Smooth muscle cell (in vitro differentiated cells): ENCODE measurements around the gene OR2T29. TPM values are rescaled to one million over a fixed set of nuclear protein-coding genes. Genes with fewer than 3 reads are reported as not detected.
"Not testable (repeated sequence)": the region's sequence is repeated elsewhere in the genome, so short reads cannot be mapped to it uniquely, and the experiment has no call there.

Experiments used
- DNase-seq: peaks from one replicate; lab custom pipeline; 2025; ENCODE audit not compliant: unreplicated experiment; lab: John Stamatoyannopoulos, UW
- H2AFZ ChIP-seq: fragments of 200-600 bp; sonication (generic); 2 replicates; pipeline ENCODE4 v1.6.0; 2016; ENCODE audit warnings: antibody characterized with exemption, low read depth, mild to moderate bottlenecking
- H3F3A ChIP-seq: fragments of 200-600 bp; sonication (generic); 2 replicates; pipeline ENCODE4 v1.6.0; 2017; ENCODE audit warnings: antibody characterized with exemption, low read depth
- H3K27ac ChIP-seq: fragments of 200-600 bp; sonication (generic); 2 replicates; pipeline ENCODE4 v1.5.1; 2016; ENCODE audit warnings: low read depth, mild to moderate bottlenecking
- H3K27me3 ChIP-seq: fragments of 200-600 bp; sonication (generic); 2 replicates; pipeline ENCODE4 v1.6.1; 2016; ENCODE audit warnings: low read depth, mild to moderate bottlenecking
- H3K36me3 ChIP-seq: fragments of 200-600 bp; sonication (generic); 2 replicates; pipeline ENCODE4 v1.5.1; 2016; ENCODE audit warnings: low read depth
- H3K4me1 ChIP-seq: fragments of 200-600 bp; sonication (generic); 2 replicates; pipeline ENCODE4 v1.5.1; 2016; ENCODE audit warnings: low read depth
- H3K4me2 ChIP-seq: fragments of 200-600 bp; sonication (generic); 2 replicates; pipeline ENCODE4 v1.6.0; 2016; ENCODE audit warnings: mild to moderate bottlenecking
- H3K4me3 ChIP-seq: fragments of 200-600 bp; sonication (generic); 2 replicates; pipeline ENCODE4 v1.5.1; 2016; ENCODE audit warnings: mild to moderate bottlenecking
- H3K79me2 ChIP-seq: fragments of 200-600 bp; sonication (generic); 2 replicates; pipeline ENCODE4 v1.6.0; 2016; ENCODE audit warnings: low read depth, mild to moderate bottlenecking
- H3K9ac ChIP-seq: fragments of 200-600 bp; sonication (generic); 2 replicates; pipeline ENCODE4 v1.6.0; 2016; ENCODE audit warnings: low read depth
- H3K9me3 ChIP-seq: fragments of 200-600 bp; sonication (generic); replicated peaks from 2 replicates; pipeline ENCODE4 v1.5.1; 2016; ENCODE audit warnings: low read depth
- H4K20me1 ChIP-seq: fragments of 200-600 bp; sonication (generic); 2 replicates; pipeline ENCODE4 v1.6.0; 2016; ENCODE audit warnings: low read depth
- WGBS: methylation state at CpG from one replicate; pipeline ENCODE4 v1.1.7; 2016; ENCODE audit warnings: low lambda C conversion rate; 5-methylcytosine and 5-hydroxymethylcytosine counted together
- polyA plus RNA-seq: library from polyadenylated mRNA; unstranded; fragments of >200 nt; fragmentation: Nextera tagmentation; extraction: Ambion mirVana; gene quantifications from 2 replicates; pipeline ENCODE4 v1.2.1, GENCODE V29; 2016
- total RNA-seq: library from RNA; depleted of rRNA; stranded (reverse); fragments of >200 nt; gene quantifications from 2 replicates; pipeline ENCODE4 v1.2.3, GENCODE V29; 2014
- TF ChIP-seq, protein P1 (sequence below): fragments of 200-600 bp; sonication (generic); IDR thresholded peaks from 2 replicates; pipeline ENCODE4 v1.5.1; 2017; ENCODE audit warnings: borderline replicate concordance, mild to moderate bottlenecking, antibody characterized with exemption; ENCODE audit not compliant: insufficient read depth, poor library complexity, severe bottlenecking

Gene OR2T29, protein sequence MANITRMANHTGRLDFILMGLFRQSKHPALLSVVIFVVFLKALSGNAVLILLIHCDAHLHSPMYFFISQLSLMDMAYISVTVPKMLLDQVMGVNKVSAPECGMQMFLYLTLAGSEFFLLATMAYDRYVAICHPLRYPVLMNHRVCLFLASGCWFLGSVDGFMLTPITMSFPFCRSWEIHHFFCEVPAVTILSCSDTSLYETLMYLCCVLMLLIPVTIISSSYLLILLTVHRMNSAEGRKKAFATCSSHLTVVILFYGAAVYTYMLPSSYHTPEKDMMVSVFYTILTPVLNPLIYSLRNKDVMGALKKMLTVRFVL
- total RNA-seq: not detected in 2 replicates
- not detected in 2 replicates for polyA plus RNA-seq

DNA sequence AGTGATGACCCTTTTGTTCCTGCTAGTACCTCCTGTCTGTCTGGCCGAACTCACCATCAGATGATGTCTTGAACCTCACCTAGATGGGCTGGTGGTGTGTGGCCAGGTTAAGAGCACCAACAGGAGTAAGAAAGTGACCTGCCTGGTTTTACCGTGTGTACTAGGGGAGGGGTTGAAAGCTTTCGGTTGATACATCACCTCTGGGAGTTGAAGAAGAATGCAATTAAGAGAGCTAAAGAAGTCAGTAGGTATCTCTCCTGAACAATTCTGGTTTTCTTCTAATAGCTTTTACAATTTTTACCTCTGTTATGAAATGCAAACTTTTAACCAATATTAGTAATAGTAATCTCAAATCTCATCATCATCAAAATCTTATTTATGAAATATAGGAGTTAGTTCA is at the start of gene OR2T29:
Gene OR2T29, minus strand, starts transcription at position 101 of the 400 bp plus-strand sequence. CDS start 3,281 bp downstream, outside the sequence.
- not testable (repeated sequence) for H3K4me3 ChIP-seq, H3F3A ChIP-seq
- WGBS: 87% methylated on average over 3 of the region's 3 CpGs

DNA sequence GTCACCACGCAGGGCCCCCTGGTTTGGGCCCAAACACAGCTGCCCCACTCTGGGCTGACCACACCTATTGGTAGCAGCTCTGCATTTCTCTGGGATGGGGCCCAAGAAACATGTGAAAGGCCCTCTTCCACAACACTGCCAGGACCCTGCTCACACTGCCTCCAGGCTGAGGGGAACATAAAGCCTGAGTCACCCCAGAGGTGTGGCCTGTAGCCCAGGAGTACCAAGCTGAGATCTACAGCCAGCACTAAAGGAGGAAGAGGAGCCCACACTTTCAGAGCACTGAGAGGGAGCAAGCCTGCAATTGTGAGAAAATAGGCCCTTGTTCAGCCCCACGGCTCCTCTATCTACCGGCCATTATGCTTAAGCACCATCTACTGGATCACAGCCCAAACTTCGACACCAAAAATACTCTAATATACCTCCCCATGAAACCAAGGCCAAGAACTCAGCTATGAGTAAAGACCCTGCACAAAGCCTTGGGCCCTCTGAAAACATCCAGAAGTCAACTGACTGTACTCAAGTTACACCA is 49.4 kb upstream of the OR2T29 start:
- Histone ChIP-seq H4K20me1 (no peaks in the 10 kb centered on the region), H3F3A (no peaks in the 10 kb centered on the region), H3K27me3 (no peaks in the 10 kb centered on the region), H3K79me2 (no peaks in the 10 kb centered on the region), H3K4me3 (no peak overlapping the region), H3K4me1 (no peaks in the 10 kb centered on the region), H2AFZ (no peak overlapping the region), H3K4me2 (no peak overlapping the region), H3K9ac (no peak overlapping the region), H3K36me3 (no peaks in the 10 kb centered on the region), H3K9me3 (peaks cover 19% of the 10 kb centered on the region), H3K27ac (no peak overlapping the region)
- 76% methylated on average over 4 of the region's 4 CpGs for WGBS
- TF ChIP-seq, protein P1, sequence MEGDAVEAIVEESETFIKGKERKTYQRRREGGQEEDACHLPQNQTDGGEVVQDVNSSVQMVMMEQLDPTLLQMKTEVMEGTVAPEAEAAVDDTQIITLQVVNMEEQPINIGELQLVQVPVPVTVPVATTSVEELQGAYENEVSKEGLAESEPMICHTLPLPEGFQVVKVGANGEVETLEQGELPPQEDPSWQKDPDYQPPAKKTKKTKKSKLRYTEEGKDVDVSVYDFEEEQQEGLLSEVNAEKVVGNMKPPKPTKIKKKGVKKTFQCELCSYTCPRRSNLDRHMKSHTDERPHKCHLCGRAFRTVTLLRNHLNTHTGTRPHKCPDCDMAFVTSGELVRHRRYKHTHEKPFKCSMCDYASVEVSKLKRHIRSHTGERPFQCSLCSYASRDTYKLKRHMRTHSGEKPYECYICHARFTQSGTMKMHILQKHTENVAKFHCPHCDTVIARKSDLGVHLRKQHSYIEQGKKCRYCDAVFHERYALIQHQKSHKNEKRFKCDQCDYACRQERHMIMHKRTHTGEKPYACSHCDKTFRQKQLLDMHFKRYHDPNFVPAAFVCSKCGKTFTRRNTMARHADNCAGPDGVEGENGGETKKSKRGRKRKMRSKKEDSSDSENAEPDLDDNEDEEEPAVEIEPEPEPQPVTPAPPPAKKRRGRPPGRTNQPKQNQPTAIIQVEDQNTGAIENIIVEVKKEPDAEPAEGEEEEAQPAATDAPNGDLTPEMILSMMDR: no peak
- DNase-seq: no peak

More for the DNA sequence above, at the start of gene OR2T29:
- not testable (repeated sequence) for H3K36me3 ChIP-seq, H3K9ac ChIP-seq, H3K4me1 ChIP-seq, DNase-seq, H3K4me2 ChIP-seq, H3K79me2 ChIP-seq, H2AFZ ChIP-seq, H3K9me3 ChIP-seq, H3K27ac ChIP-seq, H3K27me3 ChIP-seq, H4K20me1 ChIP-seq

DNA sequence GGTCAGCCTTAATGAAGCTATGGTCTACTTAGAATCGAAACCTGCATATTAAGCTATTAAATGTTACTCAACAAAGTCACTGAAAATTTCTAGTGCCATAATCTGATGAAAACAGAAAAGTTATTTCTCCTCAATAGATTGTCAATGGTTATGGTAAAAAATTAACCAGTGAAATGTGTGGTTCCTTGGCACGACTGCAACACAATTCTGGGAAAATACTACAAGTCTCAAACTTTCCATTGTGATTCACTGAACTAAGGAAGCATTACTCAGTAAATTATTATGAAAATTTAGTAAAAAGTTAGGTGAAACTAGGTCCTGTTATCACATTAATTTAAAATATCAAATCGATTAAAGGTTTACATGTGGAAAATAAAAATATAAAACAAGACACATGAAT is 47.7 kb upstream of the OR2T29 start:
- 39% methylated on average over 3 of the region's 3 CpGs for WGBS
- TF ChIP-seq, protein P1: no peak
- no peaks in the 10 kb centered on the region for H3K36me3 ChIP-seq
- H3K27me3 ChIP-seq: no peaks in the 10 kb centered on the region
- no peak overlapping the region for H3K27ac ChIP-seq
- peaks cover 15% of the 10 kb centered on the region for H3K9me3 ChIP-seq
- no peaks in the 10 kb centered on the region for H3F3A ChIP-seq
- H2AFZ ChIP-seq: no peak overlapping the region
- H4K20me1 ChIP-seq: no peaks in the 10 kb centered on the region
- H3K79me2 ChIP-seq: no peaks in the 10 kb centered on the region
- no peak overlapping the region for H3K4me3 ChIP-seq
- H3K4me1 ChIP-seq: no peaks in the 10 kb centered on the region
- H3K9ac ChIP-seq: no peak overlapping the region
- no peak overlapping the region for H3K4me2 ChIP-seq
- DNase-seq: no peak

DNA sequence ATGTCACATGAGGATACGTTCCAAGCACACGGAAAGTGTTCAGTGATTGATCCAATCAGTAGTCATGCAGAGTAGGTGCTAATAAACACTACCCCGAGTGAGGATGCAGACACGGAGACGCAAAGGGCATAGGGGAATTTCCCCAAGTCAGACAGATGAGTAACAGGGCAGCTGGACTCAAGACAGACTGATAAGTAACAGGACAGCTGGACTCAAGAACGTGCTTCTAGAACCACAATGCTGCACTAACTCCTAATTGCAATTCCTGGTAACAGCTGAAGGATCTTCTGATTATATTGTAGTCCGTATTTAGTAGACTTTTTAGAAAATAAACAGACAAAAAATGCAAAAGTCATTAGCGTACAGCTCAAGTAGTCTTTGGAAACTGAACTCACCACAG is 36.8 kb upstream of the OR2T29 start:
- WGBS: 71% methylated on average over 8 of the region's 8 CpGs
- Histone ChIP-seq H3K36me3 (no peaks in the 10 kb centered on the region), H3K4me2 (no peak overlapping the region), H3F3A (no peaks in the 10 kb centered on the region), H3K27me3 (no peaks in the 10 kb centered on the region), H3K79me2 (no peaks in the 10 kb centered on the region), H4K20me1 (no peaks in the 10 kb centered on the region), H3K4me3 (no peak overlapping the region), H3K4me1 (no peaks in the 10 kb centered on the region), H3K9ac (no peak overlapping the region), H3K27ac (no peak overlapping the region), H3K9me3 (peaks cover 15% of the 10 kb centered on the region), H2AFZ (no peak overlapping the region)
- no peak for DNase-seq
- TF ChIP-seq, protein P1: no peak
